Esophagus muscularis mucosa (tissue), 4 donors: ENCODE results near the gene KIAA1614. TPM values are rescaled to one million over a fixed set of nuclear protein-coding genes. Genes with fewer than 3 reads are reported as not detected.

Source experiments
- DNase-seq: peaks from one replicate; pipeline ENCODE4 v3.0.0-alpha.2; 2017; ENCODE audit errors: extremely low spot score
- H3K27ac ChIP-seq, 4 donors: fragments of 200-600 bp; sonication (generic); replicated peaks in 1 of 4; 1 replicate in 3 of 4; 2 replicates in 1 of 4; pipeline ENCODE4 v1.5.1; 2016 to 2019; ENCODE audit warnings: mild to moderate bottlenecking in 1 of 4
- H3K27me3 ChIP-seq, 4 donors: fragments of 200-600 bp; sonication (generic); one replicate each; pipeline versions ENCODE4 v1.5.1 to v1.6.0; 2016 to 2019
- H3K36me3 ChIP-seq, 4 donors: fragments of 200-600 bp; sonication (generic); one replicate each; pipeline ENCODE4 v1.5.1; 2016 to 2019
- H3K4me1 ChIP-seq, 4 donors: fragments of 200-600 bp; sonication (generic); one replicate each; pipeline ENCODE4 v1.5.1; 2016 to 2019
- H3K4me3 ChIP-seq, 4 donors: fragments of 200-600 bp; sonication (generic); 1 replicate in 2 of 4; 2 replicates in 2 of 4; pipeline ENCODE4 v1.5.1; 2016 to 2019; ENCODE audit warnings: mild to moderate bottlenecking in 4 of 4, moderate library complexity in 1 of 4
- H3K9me3 ChIP-seq, 4 donors: fragments of 200-600 bp; sonication (generic); 1 replicate in 3 of 4; 2 replicates in 1 of 4; pipeline ENCODE4 v1.5.1; 2016 to 2019
- CTCF ChIP-seq, 3 experiments: fragments of 200-600 bp in 2 of 3; fragments of 450-650 bp in 1 of 3; sonication (generic) in 2 of 3; IDR thresholded peaks; one replicate each; pipeline ENCODE4 v1.5.1; 2017 to 2019; ENCODE audit warnings: antibody characterized with exemption in 3 of 3, mild to moderate bottlenecking in 2 of 3, moderate library complexity in 1 of 3
- EP300 ChIP-seq: sonication (generic); formaldehyde crosslinking; IDR thresholded peaks from one replicate; pipeline ENCODE4 v1.6.1; 2017; ENCODE audit warnings: antibody characterized with exemption
- POLR2A ChIP-seq: fragments of 450-650 bp; IDR thresholded peaks from one replicate; pipeline ENCODE4 v1.6.1; 2017; ENCODE audit warnings: antibody characterized with exemption, moderate library complexity, mild to moderate bottlenecking, low read depth
- POLR2AphosphoS5 ChIP-seq, 2 donors: sonication (generic); formaldehyde crosslinking; IDR thresholded peaks; one replicate each; pipeline ENCODE4 v1.6.1; 2017; ENCODE audit warnings: antibody characterized with exemption in 2 of 2
- WGBS: methylation state at CpG from one replicate; pipeline ENCODE4 v1.1.5; 2018; 5-methylcytosine and 5-hydroxymethylcytosine counted together
- intact Hi-C: fragments of 100-400 bp; cut with DNase I; formaldehyde crosslinking; loops from one replicate; pipeline ENCODE4 v1.15.1; 2023
- total RNA-seq, 4 donors: library from RNA; depleted of rRNA; stranded (reverse); fragments of >200 nt; gene quantifications; one replicate each; pipeline versions ENCODE4 v1.1.0 to v1.2.1, GENCODE V29; 2016

KIAA1614 gene
- total RNA-seq, 4 donors from 2014 or later: 15.4 to 30.0 (median 17.4) TPM

DNA sequence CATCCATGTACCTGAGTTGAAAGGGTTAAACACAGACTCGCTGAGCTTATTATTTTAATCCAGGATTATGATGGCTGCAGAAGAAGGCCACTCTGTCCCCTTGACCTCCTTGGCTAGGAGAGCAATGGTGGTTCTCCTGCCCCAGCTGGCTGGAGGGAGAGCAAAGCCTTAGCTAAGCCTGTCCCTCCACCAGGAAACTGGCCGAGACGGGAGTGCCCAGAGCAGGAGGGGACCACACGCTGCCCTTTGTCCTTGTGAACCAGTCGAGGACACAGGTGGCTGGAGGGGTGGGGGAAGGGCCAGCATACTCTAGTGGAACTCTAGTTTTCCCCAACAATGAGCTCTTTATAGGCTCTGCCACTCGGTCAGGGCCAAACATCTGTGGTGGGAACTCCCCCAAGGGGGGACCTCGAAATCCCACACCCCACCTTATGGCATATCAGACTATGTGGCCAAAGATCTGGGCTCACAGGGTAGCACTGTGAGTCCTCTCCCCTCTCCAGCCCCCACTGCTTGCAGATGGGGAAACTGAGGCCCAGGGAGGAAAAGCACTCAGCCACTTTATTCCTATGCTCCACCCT lies 12.9 kb downstream of the KIAA1614 start:
- peak overlapping the region; percentile 79 to 84 (median 82) for H3K27ac ChIP-seq
- peaks cover 0 to 18% (median 4%) of the 10 kb centered on the region in 4 donors for H3K36me3 ChIP-seq
- WGBS: 58% methylated on average over 7 of the region's 7 CpGs
- intact Hi-C loops: no loop called here
- no peaks in the 10 kb centered on the region for H3K27me3 ChIP-seq
- TF ChIP-seq POLR2AphosphoS5 (IDR thresholded peaks at IDR 0.05) (no peak), EP300 (no peak), POLR2A (no peak), CTCF (IDR thresholded peaks at IDR 0.05) (no peak)
- DNase-seq: no peak
- H3K4me1 ChIP-seq: peaks cover 37 to 58% (median 55%) of the 10 kb centered on the region in 4 donors
- H3K4me3 ChIP-seq: no peak overlapping the region
- H3K9me3 ChIP-seq: no peaks in the 10 kb centered on the region

DNA sequence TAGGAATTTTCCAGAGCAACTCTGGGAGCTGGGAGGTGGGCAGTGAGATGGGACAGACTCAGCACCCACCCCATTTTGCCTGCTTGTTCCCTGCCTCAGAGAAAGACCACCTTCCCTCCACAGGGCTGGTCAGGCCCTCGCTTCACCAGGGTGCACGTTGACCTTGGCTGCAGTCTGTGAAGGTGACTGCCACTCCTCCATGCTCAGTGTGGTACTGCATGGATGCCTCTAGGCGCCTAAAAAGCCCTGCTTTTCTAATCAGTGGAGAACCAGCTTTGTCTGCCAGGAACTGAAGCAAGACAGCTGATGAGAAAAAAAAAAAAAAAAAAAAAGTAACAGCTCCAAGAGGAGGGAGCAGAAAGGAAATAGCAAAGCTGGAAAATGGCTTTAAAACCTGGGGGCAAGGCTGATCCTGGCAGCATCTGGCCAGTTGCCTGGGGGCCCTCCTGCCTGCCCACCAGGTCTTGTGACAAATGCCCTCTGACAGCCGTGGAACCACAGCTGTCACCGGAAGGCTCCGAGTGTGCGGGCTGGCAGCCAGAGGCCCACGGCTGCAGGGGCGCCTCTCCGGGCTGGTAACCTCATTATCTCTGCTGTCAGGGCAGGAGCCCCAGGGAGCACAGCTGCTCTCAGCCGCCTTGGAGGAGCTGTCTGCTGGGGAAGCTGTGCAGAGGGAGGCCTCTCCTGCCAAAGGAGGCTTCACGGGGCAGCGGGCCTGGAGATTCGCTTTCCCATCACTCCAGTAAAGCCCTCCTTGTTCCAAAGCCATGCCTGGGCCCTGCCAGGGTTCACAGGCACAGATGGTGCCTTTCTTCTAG lies 13.7 kb downstream of the KIAA1614 start:
- TF ChIP-seq CTCF (IDR thresholded peaks at IDR 0.05): no peak
- TF ChIP-seq EP300: no peak
- no peak for TF ChIP-seq POLR2AphosphoS5 (IDR thresholded peaks at IDR 0.05)
- no peak for TF ChIP-seq POLR2A
- DNase-seq: no peak
- peak overlapping the region; percentile 79 to 84 (median 82) for H3K27ac ChIP-seq
- WGBS: 14% methylated on average over 14 of the region's 14 CpGs
- intact Hi-C loops: no loop called here
- no peaks in the 10 kb centered on the region for H3K9me3 ChIP-seq
- H3K4me3 ChIP-seq: peak overlapping the region; percentile 27 to 32 (median 29)
- H3K4me1 ChIP-seq: peaks cover 37 to 58% (median 55%) of the 10 kb centered on the region in 4 donors
- peaks cover 0 to 26% (median 4%) of the 10 kb centered on the region in 4 donors for H3K36me3 ChIP-seq
- no peaks in the 10 kb centered on the region for H3K27me3 ChIP-seq

GRCh38 chr1:180927348-180927747 lies 14.7 kb downstream of the KIAA1614 start:
- intact Hi-C loops: no loop called here
- WGBS: 49% methylated on average over 8 of the region's 13 CpGs
- H3K27ac ChIP-seq: peak overlapping the region; percentile 79 to 84 (median 82)

GRCh38 chr1:180927841-180928240 lies 15.1 kb downstream of the KIAA1614 start:
- peak overlapping the region; percentile 79 to 84 (median 82) for H3K27ac ChIP-seq

More at GRCh38 chr1:180927348-180927747, 14.7 kb downstream of the KIAA1614 start:
- Histone ChIP-seq H3K9me3 (no peaks in the 10 kb centered on the region), H3K27me3 (no peaks in the 10 kb centered on the region), H3K36me3 (peaks cover 0 to 30% (median 4%) of the 10 kb centered on the region in 4 donors), H3K4me3 (peak overlapping the region in 1 of 4 donors; percentile 30), H3K4me1 (peaks cover 37 to 58% (median 55%) of the 10 kb centered on the region in 4 donors)
- TF ChIP-seq POLR2A (no peak), EP300 (no peak), POLR2AphosphoS5 (IDR thresholded peaks at IDR 0.05) (peak; percentile 77 to 78)
- no peak for DNase-seq

More at GRCh38 chr1:180927841-180928240, 15.1 kb downstream of the KIAA1614 start:
- DNase-seq: no peak
- intact Hi-C loops: no loop called here
- Histone ChIP-seq H3K9me3 (no peaks in the 10 kb centered on the region), H3K4me1 (peaks cover 37 to 56% (median 54%) of the 10 kb centered on the region in 4 donors), H3K36me3 (peaks cover 0 to 31% (median 4%) of the 10 kb centered on the region in 4 donors), H3K27me3 (no peaks in the 10 kb centered on the region), H3K4me3 (no peak overlapping the region)
- no CpG with 5 or more reads among the region's 4 CpGs for WGBS
- no peak for TF ChIP-seq POLR2A
- no peak for TF ChIP-seq EP300
- no peak for TF ChIP-seq POLR2AphosphoS5 (IDR thresholded peaks at IDR 0.05)
- TF ChIP-seq CTCF (IDR thresholded peaks at IDR 0.05): no peak
